ENCODE data around the gene MAB21L2.

The MAB21L2 gene

GRCh38 chr4:150540536-150540935 is 41.4 kb upstream of the MAB21L2 start:
- H3K4me3 ChIP-seq (replicated peaks; ENCODE audit: insufficient read depth, low read length), result no peak overlapping the region
- DNase-seq (ENCODE audit: low read depth in 1 of 2, low spot score in 1 of 2), result no peak
- H3K27ac ChIP-seq (replicated peaks), result no peak overlapping the region
- no peaks in the 10 kb centered on the region for H3K27me3 ChIP-seq (ENCODE audit: insufficient read depth, poor library complexity, severe bottlenecking)
- TF ChIP-seq CTCF (IDR thresholded peaks at IDR 0.05; ENCODE audit: insufficient read depth, low read length) (no peak), GABPA (IDR thresholded peaks at IDR 0.05; ENCODE audit: low read depth) (no peak), REST (IDR thresholded peaks at IDR 0.05; ENCODE audit: insufficient replicate concordance, low read depth) (no peak), POLR2AphosphoS5 (IDR thresholded peaks at IDR 0.05; ENCODE audit: low read depth) (no peak), SPI1 (IDR thresholded peaks at IDR 0.05; ENCODE audit: borderline replicate concordance, low read depth) (no peak)

GRCh38 chr4:150540959-150541360 is 41.0 kb upstream of the MAB21L2 start:
- TF ChIP-seq SPI1 (IDR thresholded peaks at IDR 0.05; ENCODE audit: borderline replicate concordance, low read depth) (no peak), REST (IDR thresholded peaks at IDR 0.05; ENCODE audit: insufficient replicate concordance, low read depth) (no peak), CTCF (IDR thresholded peaks at IDR 0.05; ENCODE audit: insufficient read depth, low read length) (no peak), GABPA (IDR thresholded peaks at IDR 0.05; ENCODE audit: low read depth) (no peak), POLR2AphosphoS5 (IDR thresholded peaks at IDR 0.05; ENCODE audit: low read depth) (no peak)
- Histone ChIP-seq H3K4me3 (replicated peaks; ENCODE audit: insufficient read depth, low read length) (no peak overlapping the region), H3K27me3 (ENCODE audit: insufficient read depth, poor library complexity, severe bottlenecking) (no peaks in the 10 kb centered on the region), H3K27ac (replicated peaks) (no peak overlapping the region)
- DNase-seq (ENCODE audit: low read depth in 1 of 2, low spot score in 1 of 2), result no peak

GRCh38 chr4:150541681-150542080 is 40.3 kb upstream of the MAB21L2 start:
- no peak for TF ChIP-seq REST (IDR thresholded peaks at IDR 0.05; ENCODE audit: insufficient replicate concordance, low read depth)

GRCh38 chr4:150543042-150543441 is 38.9 kb upstream of the MAB21L2 start:
- Histone ChIP-seq H3K27me3 (ENCODE audit: insufficient read depth, poor library complexity, severe bottlenecking) (no peaks in the 10 kb centered on the region), H3K4me3 (replicated peaks; ENCODE audit: insufficient read depth, low read length) (no peak overlapping the region), H3K27ac (replicated peaks) (no peak overlapping the region)
- DNase-seq (ENCODE audit: low read depth in 1 of 2, low spot score in 1 of 2), result no peak
- no peak for TF ChIP-seq REST (IDR thresholded peaks at IDR 0.05; ENCODE audit: insufficient replicate concordance, low read depth)
- TF ChIP-seq GABPA (IDR thresholded peaks at IDR 0.05; ENCODE audit: low read depth), result no peak
- no peak for TF ChIP-seq SPI1 (IDR thresholded peaks at IDR 0.05; ENCODE audit: borderline replicate concordance, low read depth)
- TF ChIP-seq POLR2AphosphoS5 (IDR thresholded peaks at IDR 0.05; ENCODE audit: low read depth), result no peak
- no peak for TF ChIP-seq CTCF (IDR thresholded peaks at IDR 0.05; ENCODE audit: insufficient read depth, low read length)

More at GRCh38 chr4:150541681-150542080, 40.3 kb upstream of the MAB21L2 start:
- no peaks in the 10 kb centered on the region for H3K27me3 ChIP-seq (ENCODE audit: insufficient read depth, poor library complexity, severe bottlenecking)
- H3K27ac ChIP-seq (replicated peaks), result no peak overlapping the region
- no peak overlapping the region for H3K4me3 ChIP-seq (replicated peaks; ENCODE audit: insufficient read depth, low read length)
- DNase-seq (ENCODE audit: low read depth in 1 of 2, low spot score in 1 of 2), result no peak
